ENCODE measurements around the gene LTO1.

DNA sequence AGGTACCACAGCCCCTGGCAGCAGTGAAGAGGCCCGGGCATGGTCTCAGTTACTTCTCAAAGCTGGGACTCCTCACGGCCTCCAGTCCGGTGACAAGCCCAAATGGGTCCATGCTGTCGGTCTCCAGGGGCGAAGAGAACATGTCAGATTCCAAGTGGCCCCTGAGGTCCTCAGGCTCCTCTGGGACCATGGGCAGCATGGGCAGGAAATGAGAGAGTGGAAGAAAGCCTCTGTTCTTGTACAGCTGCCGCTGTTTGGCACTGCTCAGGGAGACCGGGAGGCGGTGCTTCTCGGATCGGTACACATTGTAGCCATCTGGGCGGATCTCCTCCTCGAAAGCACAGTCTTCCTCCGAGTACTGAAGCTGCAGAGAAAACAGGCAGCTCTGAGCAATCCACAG, 24.1 kb upstream of the LTO1 start:
- TF ChIP-seq POLR2A (IDR thresholded peaks at IDR 0.05): no peak
- TF ChIP-seq, protein P1, sequence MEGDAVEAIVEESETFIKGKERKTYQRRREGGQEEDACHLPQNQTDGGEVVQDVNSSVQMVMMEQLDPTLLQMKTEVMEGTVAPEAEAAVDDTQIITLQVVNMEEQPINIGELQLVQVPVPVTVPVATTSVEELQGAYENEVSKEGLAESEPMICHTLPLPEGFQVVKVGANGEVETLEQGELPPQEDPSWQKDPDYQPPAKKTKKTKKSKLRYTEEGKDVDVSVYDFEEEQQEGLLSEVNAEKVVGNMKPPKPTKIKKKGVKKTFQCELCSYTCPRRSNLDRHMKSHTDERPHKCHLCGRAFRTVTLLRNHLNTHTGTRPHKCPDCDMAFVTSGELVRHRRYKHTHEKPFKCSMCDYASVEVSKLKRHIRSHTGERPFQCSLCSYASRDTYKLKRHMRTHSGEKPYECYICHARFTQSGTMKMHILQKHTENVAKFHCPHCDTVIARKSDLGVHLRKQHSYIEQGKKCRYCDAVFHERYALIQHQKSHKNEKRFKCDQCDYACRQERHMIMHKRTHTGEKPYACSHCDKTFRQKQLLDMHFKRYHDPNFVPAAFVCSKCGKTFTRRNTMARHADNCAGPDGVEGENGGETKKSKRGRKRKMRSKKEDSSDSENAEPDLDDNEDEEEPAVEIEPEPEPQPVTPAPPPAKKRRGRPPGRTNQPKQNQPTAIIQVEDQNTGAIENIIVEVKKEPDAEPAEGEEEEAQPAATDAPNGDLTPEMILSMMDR (IDR thresholded peaks at IDR 0.05): no peak

Data from esophagus squamous epithelium (tissue), 4 donors.